GM19240 (cell line): ENCODE measurements around the gene EIF1AD.
"Not testable (repeated sequence)": the region's sequence is repeated elsewhere in the genome, so short reads cannot be mapped to it uniquely, and the experiment has no call there.

Source experiments
- DNase-seq: peaks from one replicate; pipeline ENCODE4 v3.0.0; 2011; ENCODE audit warnings: low spot score; ENCODE audit not compliant: insufficient read length

The EIF1AD gene

GRCh38 chr11:65968600-65969482, 33.1 kb downstream of the EIF1AD start:
- DNase-seq, result no peak

DNA sequence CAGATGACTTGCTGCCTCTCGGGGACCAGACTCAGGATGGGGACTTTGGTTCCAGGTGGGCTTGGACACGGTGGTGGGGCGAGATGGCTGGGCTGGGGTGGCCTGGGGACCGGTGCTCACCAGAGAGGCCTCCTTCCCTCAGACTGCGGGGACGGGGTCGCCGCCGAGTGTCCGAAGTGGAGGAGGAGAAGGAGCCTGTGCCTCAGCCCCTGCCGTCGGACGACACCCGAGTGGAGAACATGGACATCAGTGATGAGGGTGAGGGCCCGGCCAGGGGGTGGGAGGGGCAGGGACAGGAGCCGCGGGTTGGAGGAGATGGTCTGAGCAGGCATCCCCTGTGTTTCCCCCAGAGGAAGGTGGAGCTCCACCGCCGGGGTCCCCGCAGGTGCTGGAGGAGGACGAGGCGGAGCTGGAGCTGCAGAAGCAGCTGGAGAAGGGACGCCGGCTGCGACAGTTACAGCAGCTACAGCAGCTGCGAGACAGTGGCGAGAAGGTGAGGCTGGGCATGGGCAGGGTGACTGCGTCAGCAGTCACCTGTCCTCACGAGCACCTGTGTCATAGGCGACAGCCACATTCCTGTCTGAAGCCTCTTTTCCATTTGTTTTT, 34.5 kb downstream of the EIF1AD start:
- DNase-seq, result no peak

GRCh38 chr11:65965986-65966762, 35.8 kb downstream of the EIF1AD start:
- no peak for DNase-seq

DNA sequence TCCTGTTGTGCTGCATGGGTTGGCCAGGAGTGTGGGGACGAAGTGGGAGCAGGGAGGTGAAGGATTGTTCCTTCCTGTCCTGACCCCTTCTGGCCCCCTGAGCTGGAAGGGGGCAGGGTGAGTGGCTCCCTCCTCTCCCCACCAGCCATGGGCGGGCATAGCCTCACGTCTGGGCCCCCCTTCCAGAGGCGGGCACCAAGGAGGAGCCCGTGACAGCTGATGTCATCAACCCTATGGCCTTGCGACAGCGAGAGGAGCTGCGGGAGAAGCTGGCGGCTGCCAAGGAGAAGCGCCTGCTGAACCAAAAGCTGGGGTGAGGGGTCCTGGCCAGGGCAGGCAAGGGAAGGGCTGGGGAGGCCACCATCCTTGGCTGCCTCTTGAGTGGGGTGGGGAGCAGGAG, 37.1 kb downstream of the EIF1AD start:
- DNase-seq, result no peak

DNA sequence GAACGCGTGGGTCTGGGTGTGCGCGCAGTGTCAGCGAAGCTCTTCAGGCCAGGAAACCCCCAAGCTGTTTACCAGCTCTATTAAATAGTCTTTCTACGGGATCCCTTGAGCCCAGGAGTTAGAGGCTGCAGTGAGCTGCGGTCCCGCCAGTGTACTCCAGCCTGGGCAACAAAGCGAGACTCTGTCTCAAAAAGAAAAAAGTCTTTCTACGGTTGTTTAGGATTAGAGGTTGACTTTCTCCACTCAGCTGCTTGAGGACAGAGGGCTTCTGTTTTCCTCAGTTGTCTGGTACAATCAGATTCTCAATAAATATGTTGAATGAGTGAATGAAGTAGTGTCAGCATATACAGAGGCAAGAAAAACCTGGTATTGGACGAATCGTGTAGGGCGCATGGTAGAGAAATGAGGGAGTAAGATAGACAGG, 39.8 kb downstream of the EIF1AD start:
- no peak for DNase-seq

DNA sequence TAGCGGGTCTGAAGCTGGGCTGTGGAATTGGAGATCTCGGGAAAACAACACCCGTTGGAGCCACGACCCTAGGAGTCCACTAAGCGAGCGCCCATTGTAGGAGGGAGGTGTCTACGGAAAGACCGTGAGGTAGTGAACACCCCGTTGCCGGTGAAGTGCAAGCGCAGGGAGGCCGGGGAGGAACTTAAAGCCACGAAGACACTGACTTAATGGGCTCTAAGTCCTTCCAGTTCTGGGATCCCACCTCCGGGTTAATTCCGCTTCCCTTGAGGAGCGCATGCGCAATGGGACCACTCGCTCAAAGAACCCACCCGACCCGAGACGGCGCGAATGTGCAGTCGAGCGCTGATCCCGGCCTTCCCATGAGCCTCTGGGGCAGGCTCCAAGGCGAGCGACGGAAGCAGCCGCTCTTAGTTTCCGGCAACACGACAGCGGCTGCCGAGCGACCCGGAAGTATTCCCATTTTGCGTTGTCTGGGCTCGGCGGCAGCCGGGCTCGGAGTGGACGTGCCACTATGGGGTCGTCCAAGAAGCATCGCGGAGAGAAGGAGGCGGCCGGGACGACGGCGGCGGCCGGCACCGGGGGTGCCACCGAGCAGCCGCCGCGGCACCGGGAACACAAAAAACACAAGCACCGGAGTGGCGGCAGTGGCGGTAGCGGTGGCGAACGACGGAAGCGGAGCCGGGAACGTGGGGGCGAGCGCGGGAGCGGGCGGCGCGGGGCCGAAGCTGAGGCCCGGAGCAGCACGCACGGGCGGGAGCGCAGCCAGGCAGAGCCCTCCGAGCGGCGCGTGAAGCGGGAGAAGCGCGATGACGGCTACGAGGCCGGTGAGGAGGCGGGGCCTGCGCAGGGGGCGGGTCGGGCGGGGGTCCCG, 40.5 kb downstream of the EIF1AD start, which contains the start of gene SART1:
Gene SART1 (plus strand): TSS at position 468 of the 874 bp plus-strand sequence. CDS start 47 bp downstream, at position 515.
- DNase-seq, result peak; percentile 99

GRCh38 chr11:65960824-65961266, 41.1 kb downstream of the EIF1AD start:
- no peak for DNase-seq

GRCh38 chr11:65958774-65959420, 43.1 kb downstream of the EIF1AD start:
- no peak for DNase-seq

DNA sequence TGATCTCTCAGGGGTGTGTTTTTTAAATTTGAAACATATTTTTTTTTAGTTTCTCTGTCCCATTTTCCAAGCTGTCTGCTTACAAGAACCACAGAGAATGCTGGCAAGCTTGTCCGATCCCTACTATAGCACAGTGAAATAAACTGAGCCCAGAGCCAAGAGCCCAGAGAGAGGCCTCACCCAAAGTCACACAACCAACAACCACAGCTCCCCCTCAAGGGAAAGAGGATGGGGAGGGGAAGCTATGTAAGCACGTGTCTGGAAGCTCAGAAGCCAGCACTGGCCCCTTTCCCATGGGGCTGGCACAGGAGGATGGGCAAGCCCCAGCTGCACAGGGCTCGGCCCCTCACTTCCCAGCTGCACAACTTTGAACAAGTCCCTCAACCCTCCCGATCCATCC, 43.7 kb downstream of the EIF1AD start:
- no peak for DNase-seq

DNA sequence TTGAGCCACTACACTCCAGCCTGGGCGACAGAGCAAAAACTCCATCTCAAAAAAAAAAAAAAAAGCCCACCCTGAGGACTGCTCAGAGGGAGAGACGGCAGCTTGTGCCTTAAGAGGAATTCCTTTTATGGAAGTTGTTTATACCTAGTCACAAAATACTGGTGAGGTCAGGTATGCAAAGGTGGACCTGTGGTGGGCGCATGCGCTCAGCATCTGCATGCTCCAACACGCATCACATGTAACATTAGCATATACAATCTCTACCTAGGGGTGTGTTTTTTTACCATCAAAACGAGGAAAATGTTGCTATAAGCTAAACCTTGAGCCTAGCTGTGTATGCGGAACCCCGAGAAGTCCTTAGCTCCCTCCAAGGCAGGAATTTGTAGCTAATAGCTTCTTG, 47.2 kb downstream of the EIF1AD start:
- DNase-seq, result no peak

- no peak for DNase-seq
Observed at GRCh38 chr11:65953471-65953870, 48.5 kb downstream of the EIF1AD start.

DNA sequence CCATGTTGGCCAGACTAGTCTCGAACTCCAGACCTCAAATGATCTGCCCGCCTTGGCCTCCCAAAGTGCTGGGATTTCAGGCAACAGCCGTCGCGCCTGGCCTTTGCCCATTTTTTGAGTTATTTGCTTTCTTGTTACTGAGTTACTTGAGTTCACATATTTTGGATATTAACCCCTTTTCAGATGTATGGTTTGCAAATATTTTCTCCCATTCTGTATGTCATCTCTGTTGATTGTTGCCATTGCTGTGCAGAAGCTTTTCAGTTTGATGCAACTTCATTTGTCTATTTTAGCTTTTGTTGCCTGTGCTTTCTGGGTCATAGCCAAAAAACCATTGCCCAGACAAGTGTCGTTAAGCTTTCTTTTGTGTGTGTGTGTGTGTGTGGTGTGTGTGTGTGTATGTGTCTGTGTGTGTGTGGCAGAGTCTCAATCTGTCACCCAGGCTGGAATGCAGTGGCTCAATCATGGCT, 49.9 kb downstream of the EIF1AD start:
- DNase-seq, result no peak

GRCh38 chr11:65951641-65952040, 50.3 kb downstream of the EIF1AD start:
- not testable (repeated sequence) for DNase-seq

GRCh38 chr11:65950711-65951110, 51.2 kb downstream of the EIF1AD start:
- DNase-seq, result not testable (repeated sequence)

GRCh38 chr11:65947603-65948125, 54.3 kb downstream of the EIF1AD start:
- no peak for DNase-seq

DNA sequence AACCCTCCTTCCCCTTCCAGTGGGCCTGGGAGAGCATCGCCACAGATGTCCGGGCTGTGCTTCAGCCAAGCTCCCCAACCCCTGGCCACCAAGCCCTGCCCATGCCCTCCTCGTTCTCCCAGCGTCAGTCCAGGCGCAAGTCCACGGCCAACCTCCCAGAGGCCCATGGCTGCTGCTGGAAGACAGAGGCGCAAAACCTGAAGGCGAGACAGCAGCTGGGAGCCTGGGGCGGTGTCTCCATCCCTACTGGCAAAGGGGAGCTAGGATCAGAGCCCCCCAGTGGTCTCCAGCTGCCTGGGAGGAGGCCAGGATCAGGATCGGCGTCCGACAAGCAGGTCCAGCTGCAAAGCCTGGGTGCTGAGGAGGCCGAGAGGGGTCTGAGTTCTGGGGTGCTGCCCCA, 54.8 kb downstream of the EIF1AD start:
- DNase-seq, result no peak

GRCh38 chr11:65946655-65947054, 55.3 kb downstream of the EIF1AD start:
- no peak for DNase-seq
